Measurements from ENCODE around the gene CPED1.

GRCh38 chr7:121298831-121299239 is 310.3 kb downstream of the CPED1 start:
- TF ChIP-seq CTCF (IDR thresholded peaks at IDR 0.05) (no peak), POLR2A (IDR thresholded peaks at IDR 0.05) (no peak)
